HG03565 (cell line): ENCODE data around the gene MYL12A.
"Not testable (repeated sequence)": the region's sequence is repeated elsewhere in the genome, so short reads cannot be mapped to it uniquely, and the experiment has no call there.

Source experiments
- ATAC-seq: cut with Tn5 transposase; IDR thresholded peaks from one replicate; pipeline ENCODE4 v1.9.1; 2021; ENCODE audit warnings: mild to moderate bottlenecking, moderate library complexity; ENCODE audit not compliant: unreplicated experiment

Gene MYL12A

DNA sequence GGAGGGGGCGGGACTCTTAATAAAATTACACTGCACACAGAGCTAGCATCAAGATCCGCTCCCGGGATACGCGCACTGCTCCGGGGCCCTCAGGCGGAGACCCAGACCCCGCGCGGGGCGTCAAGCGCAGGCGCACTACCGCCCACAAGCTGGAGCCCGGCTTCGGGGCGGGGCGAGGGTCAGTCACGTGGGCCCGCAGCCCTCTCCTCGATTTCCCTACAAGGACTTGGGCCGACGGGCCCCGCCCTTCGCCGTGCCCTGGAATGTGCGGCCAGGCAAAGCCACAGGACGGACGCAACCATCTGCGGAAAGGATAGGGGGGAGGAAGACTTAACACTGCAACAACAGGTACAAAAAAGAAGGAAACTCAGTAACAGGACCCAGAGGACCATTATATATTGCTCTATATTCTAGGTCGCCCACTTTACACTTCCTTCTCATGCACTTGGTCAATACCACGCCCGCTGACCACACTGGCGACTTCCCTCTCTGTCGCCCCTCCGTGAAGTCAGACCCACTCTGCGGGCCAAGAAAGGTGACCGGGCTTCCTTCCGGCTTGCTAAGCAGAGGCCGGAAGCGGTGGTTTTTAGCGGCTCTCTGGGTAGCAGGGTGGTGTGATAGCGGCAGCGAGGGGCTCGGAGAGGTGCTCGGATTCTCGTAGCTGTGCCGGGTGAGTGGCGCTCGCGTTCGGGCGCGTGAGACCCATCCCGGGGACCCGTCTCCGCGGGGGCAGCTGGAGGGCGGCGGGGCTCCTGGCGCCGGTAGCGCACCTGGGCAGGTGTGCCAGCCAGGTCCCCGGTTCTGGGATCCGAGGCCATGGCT lies at the start of gene MYL12A:
TSS of gene MYL12A (plus strand) at position 562 of the 822 bp plus-strand sequence. CDS start 5,447 bp downstream, outside the sequence.
- peak; percentile 68 for ATAC-seq

GRCh38 chr18:3198260-3198860 lies 49.2 kb upstream of the MYL12A start:
- ATAC-seq: not testable (repeated sequence)

- ATAC-seq: no peak
These were observed 47.5 kb upstream of the MYL12A start for GRCh38 chr18:3199942-3200645.

GRCh38 chr18:3205239-3205638 lies 42.4 kb upstream of the MYL12A start:
- no peak for ATAC-seq

DNA sequence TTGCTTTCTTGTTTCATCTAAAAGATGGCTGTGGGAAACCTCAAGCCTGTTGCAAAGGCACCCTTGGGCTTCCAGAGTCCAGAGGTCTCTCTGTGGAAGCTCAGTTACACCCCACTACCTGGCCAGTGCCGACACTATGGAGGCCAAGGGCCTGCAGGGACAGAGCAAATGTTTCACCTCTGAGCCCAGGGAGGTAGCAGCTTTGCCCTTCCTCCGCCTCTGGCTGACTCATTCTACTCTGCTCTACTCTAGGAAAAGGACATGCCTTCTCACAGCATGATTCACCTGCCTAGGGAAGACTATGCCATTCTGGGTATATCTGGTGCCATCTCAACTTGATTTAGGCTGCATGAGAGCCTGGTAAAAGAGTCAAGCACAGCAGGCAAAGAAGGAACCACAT lies 40.0 kb upstream of the MYL12A start:
- no peak for ATAC-seq

DNA sequence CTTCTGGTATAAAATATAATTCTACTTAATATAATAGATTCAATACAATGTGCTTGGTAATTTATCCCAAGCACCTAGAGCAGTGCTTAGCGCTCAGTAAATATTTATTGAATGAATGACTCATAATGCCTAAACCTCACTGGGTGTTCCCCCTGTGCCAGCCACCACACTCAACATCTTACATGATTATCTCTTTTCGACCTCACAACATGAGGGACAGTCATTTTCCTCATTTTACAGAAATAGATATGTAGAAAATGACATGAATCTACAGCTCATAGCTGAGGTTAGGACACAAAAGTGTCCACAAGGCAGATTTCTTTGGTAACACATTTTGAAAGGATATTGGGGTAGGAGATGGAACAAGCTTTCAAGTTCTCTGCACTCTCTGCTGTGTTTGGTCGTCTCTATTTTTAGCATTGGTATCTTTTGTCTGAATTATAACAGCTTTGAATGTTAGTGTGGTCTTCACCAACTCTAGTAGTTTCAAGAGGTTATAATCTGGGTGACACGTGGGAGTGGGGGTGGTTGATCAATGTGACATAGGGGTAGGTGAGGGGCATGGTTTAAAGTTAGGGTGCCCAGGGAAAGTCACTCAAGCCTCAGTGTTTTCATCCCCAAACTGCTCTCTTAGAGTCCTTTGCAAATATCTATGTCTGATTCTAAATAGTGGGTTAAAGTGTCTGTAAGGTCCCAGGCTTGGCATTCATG lies 37.6 kb upstream of the MYL12A start:
- peak; percentile 73 for ATAC-seq

- no peak for ATAC-seq
These were observed 36.2 kb upstream of the MYL12A start for GRCh38 chr18:3211236-3211992.

GRCh38 chr18:3212657-3213056 lies 34.9 kb upstream of the MYL12A start:
- no peak for ATAC-seq

DNA sequence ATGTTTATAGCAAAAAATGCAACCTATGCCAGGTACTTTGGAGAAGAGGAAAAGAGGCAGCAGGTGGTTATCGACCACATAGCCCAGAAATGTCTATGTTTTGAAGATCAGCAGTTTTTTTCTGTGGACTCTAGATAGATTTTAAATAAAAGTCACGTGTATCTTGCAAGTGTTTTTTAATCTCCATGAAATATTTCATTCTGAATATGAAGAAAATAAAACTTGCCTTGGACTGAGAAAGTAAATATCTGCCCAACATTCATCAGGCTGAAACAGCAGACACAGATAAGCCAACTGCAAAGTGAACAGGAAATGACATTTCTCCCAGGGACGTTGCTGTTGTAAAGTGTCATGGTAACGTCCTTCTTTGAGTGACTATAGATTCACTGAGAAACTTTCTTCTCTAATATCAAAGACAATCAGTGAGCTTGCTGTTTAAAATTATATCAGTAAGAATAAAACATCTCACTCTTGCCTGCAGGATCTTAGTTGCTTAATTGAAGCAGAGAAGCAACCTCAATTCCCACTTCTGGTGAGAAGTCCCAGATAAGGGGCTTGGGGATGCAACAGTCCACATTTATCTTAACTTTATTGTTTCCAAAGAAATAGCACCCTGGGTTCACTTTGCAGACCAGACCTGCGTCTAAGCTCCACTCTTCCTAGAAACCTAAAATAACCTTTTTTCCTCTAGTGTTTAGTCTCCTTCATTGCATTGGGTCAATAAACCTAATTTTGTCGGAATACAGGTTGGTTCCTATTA lies 34.1 kb upstream of the MYL12A start:
- peak; percentile 44 for ATAC-seq

DNA sequence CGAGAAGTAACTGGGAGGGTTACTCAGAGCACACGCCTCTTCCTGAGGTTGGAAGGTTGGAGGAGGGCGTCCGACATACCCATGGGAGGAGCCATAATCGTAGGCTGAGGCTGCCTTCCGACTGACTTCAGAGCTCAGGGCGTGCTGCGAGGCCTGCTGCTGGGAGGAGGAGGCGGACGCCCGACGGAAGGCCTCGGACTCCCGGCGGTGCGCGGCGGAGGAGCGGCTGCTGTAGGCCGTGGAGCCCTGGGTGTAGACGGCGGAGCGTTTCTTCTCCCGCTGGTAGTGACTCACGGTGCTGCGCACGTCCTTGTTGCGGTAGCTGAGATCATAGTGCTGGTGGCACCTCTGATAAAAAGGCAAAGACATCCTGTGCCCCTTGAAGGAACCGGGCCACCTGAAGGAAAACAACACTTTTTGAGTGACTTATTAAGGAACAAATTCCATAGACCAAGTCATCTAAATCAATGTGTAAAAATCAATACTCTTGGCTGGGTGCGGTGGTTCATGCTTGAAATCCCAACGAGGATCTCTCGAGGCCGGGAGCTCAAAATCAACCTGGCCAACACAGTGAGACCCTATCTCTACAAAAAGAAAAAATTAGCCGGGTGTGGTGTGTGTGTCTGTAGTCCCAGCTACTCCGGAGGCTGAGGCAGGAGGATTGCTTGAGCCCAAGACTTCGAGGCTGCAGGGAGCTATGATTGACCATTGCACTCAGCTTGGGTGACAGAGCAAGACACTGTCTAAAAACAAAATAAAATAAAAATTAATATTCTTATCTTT lies 32.6 kb upstream of the MYL12A start:
- no peak for ATAC-seq

GRCh38 chr18:3216987-3217386 lies 30.6 kb upstream of the MYL12A start:
- ATAC-seq: no peak

DNA sequence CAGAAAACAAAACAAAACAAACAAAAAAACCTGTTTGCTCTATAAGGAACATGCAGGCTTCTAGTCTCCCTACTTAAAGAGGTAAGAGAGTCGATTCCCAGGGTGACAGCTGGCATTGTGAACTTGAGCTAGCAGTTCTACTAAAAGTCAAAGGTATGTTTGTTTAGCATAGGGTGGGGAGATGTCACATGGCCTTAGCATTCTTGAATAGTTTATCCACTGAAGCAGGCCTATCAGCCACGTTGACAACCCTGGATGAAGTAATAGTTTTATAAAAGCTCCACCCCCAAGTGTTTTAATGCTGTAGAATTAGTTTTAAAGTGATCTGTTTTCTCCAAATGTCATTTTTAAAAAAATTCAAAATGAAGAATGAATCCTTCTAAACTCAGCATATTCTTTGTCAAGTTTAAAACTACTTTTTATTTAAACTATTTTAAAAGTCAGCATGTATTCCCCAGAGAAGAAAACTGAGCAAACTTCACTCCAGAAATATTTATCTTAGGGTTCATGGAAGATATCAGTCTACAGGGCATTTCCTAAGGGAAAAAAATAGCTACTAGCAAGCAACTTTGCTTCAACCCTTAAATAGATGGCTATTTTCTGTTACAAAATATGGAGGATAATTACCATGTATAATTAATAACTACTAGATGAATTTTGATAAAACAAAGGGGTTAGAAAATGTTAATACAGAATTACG lies 29.5 kb upstream of the MYL12A start:
- no peak for ATAC-seq

- no peak for ATAC-seq
These were observed 28.8 kb upstream of the MYL12A start for GRCh38 chr18:3218819-3219218.

- ATAC-seq: no peak
These were observed 28.4 kb upstream of the MYL12A start for GRCh38 chr18:3219241-3219630.

- no peak for ATAC-seq
These were observed 27.8 kb upstream of the MYL12A start, which contains the start of gene MYOM1 for GRCh38 chr18:3219631-3220335. MYOM1 (minus strand) TSS chr18:3219968; CDS start chr18:3215223, 4,745 bp downstream.

DNA sequence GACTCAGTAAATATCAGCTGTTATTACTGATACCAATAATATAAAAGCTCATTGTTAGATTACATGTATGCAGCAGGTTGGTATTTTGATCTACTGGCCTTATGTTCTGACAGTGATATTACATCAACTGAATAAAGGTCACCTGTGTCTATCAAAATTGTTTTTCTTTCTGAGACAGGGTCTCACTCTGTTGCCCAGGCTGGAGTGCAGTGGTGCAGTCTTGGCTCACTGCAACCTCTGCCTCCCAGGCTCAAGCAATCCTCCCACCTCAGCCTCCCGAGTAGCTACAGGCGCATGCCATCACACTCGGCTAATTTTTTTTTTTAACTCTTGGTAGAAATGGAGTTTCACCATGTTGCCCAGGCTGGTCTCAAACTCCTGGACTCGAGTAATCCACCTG lies 26.7 kb upstream of the MYL12A start:
- not testable (repeated sequence) for ATAC-seq

- no peak for ATAC-seq
These were observed 26.1 kb upstream of the MYL12A start for GRCh38 chr18:3221496-3221895.

GRCh38 chr18:3223356-3223755 lies 24.2 kb upstream of the MYL12A start:
- ATAC-seq: peak; percentile 56
